HG03521 (cell line): ENCODE measurements around the gene ATF7.

Experiments
- ATAC-seq: cut with Tn5 transposase; IDR thresholded peaks from one replicate; pipeline ENCODE4 v1.9.1; 2021; ENCODE audit warnings: mild to moderate bottlenecking, moderate library complexity; ENCODE audit not compliant: unreplicated experiment

Gene ATF7

GRCh38 chr12:53504004-53504920 lies 121.9 kb downstream of the ATF7 start:
- no peak for ATAC-seq

GRCh38 chr12:53502983-53503728 lies 123.0 kb downstream of the ATF7 start:
- no peak for ATAC-seq

GRCh38 chr12:53502331-53502730 lies 123.9 kb downstream of the ATF7 start:
- ATAC-seq = no peak

- no peak for ATAC-seq
These were observed 124.5 kb downstream of the ATF7 start for GRCh38 chr12:53501615-53502181.

- ATAC-seq = peak; percentile 75
These were observed 125.2 kb downstream of the ATF7 start, which contains the start of gene TARBP2 for GRCh38 chr12:53500776-53501614. TARBP2 (plus strand) TSS chr12:53501283; CDS start chr12:53501409, 126 bp downstream.

GRCh38 chr12:53500142-53500775 lies 125.9 kb downstream of the ATF7 start:
- ATAC-seq = no peak

GRCh38 chr12:53499266-53500141 lies 126.7 kb downstream of the ATF7 start, which contains the start of gene MAP3K12:
MAP3K12 (minus strand) TSS chr12:53499458; CDS start chr12:53487391, 12,067 bp downstream.
- no peak for ATAC-seq

- no peak for ATAC-seq
These were observed 127.9 kb downstream of the ATF7 start for GRCh38 chr12:53498235-53498630.

GRCh38 chr12:53497461-53497860 lies 128.7 kb downstream of the ATF7 start:
- ATAC-seq = no peak

GRCh38 chr12:53496752-53497032 lies 129.5 kb downstream of the ATF7 start:
- no peak for ATAC-seq

GRCh38 chr12:53495903-53496751 lies 130.1 kb downstream of the ATF7 start:
- ATAC-seq = no peak

- no peak for ATAC-seq
These were observed 132.4 kb downstream of the ATF7 start for GRCh38 chr12:53493610-53494391.

GRCh38 chr12:53492830-53493609 lies 133.2 kb downstream of the ATF7 start:
- ATAC-seq = peak; percentile 90

GRCh38 chr12:53492188-53492587 lies 134.0 kb downstream of the ATF7 start:
- no peak for ATAC-seq

- no peak for ATAC-seq
These were observed 136.8 kb downstream of the ATF7 start for GRCh38 chr12:53489242-53489864.

- no peak for ATAC-seq
These were observed 139.3 kb downstream of the ATF7 start for GRCh38 chr12:53486736-53487487.
